HG02870 (cell line): ENCODE results near the gene SERPINB12.
A peak's percentile ranks its signal among the peaks of the same experiment; 100 is the strongest.

Experiments used
- ATAC-seq: cut with Tn5 transposase; IDR thresholded peaks from one replicate; pipeline ENCODE4 v1.9.1; 2021; ENCODE audit warnings: mild to moderate bottlenecking, moderate library complexity; ENCODE audit not compliant: unreplicated experiment

The SERPINB12 gene

GRCh38 chr18:63592471-63592870 lies 50.3 kb downstream of the SERPINB12 start:
- ATAC-seq, result no peak

GRCh38 chr18:63596964-63597363 lies 54.8 kb downstream of the SERPINB12 start:
- ATAC-seq, result no peak

- ATAC-seq, result no peak
Measured at GRCh38 chr18:63603355-63603754, 61.2 kb downstream of the SERPINB12 start.

GRCh38 chr18:63603772-63604171 lies 61.6 kb downstream of the SERPINB12 start:
- peak; percentile 100 for ATAC-seq

- ATAC-seq, result no peak
Measured at GRCh38 chr18:63604791-63605567, 62.8 kb downstream of the SERPINB12 start.

GRCh38 chr18:63606526-63606925 lies 64.4 kb downstream of the SERPINB12 start:
- no peak for ATAC-seq

- ATAC-seq, result no peak
Measured at GRCh38 chr18:63613420-63613819, 71.3 kb downstream of the SERPINB12 start.

- peak; percentile 90 for ATAC-seq
Measured at GRCh38 chr18:63617049-63617914, 75.1 kb downstream of the SERPINB12 start.

- ATAC-seq, result no peak
Measured at GRCh38 chr18:63617915-63618234, 75.7 kb downstream of the SERPINB12 start.
